Measurements from ENCODE around the gene SDF4.

- TF ChIP-seq POLR2AphosphoS5 (IDR thresholded peaks at IDR 0.05) (no peak), CTCF (IDR thresholded peaks at IDR 0.05) (no peak), EP300 (IDR thresholded peaks at IDR 0.05) (no peak), POLR2A (IDR thresholded peaks at IDR 0.05) (no peak)
Observed at GRCh38 chr1:1185101-1185765, 46.6 kb downstream of the SDF4 start.

Data from stomach (tissue), 4 donors.